CD4-positive, alpha-beta memory T cell (primary cell): Measurements from ENCODE around the gene SERPINA3. TPM values are rescaled to one million over a fixed set of nuclear protein-coding genes. Genes with fewer than 3 reads are reported as not detected.

Experiments
- CTCF ChIA-PET: fragments of 350-600 bp; sonication (Branson Sonifier 250); formaldehyde crosslinking; loops from one replicate; lab custom pipeline; 2021; ENCODE audit warnings: inconsistent platforms; ENCODE audit not compliant: partially characterized antibody; lab: Charles Lee
- POLR2A ChIA-PET: fragments of 350-600 bp; sonication (Branson Sonifier 250); formaldehyde crosslinking; loops from one replicate; lab custom pipeline; 2021; ENCODE audit not compliant: partially characterized antibody; lab: Charles Lee
- DNase-seq, 5 donors: peaks; one replicate each; pipeline versions ENCODE4 v3.0.0 to v3.0.0-alpha.2; 2020 to 2022; ENCODE audit warnings: mixed read lengths in 1 of 5
- H3K27ac ChIP-seq: one replicate; pipeline ENCODE4 v1.7.0; 2013; ENCODE audit warnings: low read depth, low read length
- H3K27me3 ChIP-seq: 2 replicates; pipeline ENCODE4 v1.7.0; 2013; ENCODE audit warnings: mild to moderate bottlenecking, low read length, moderate library complexity; ENCODE audit not compliant: insufficient read depth
- H3K36me3 ChIP-seq: 2 replicates; pipeline ENCODE4 v1.7.0; 2013; ENCODE audit warnings: mild to moderate bottlenecking, low read length, moderate library complexity; ENCODE audit not compliant: insufficient read depth
- H3K4me1 ChIP-seq: 2 replicates; pipeline ENCODE4 v1.7.0; 2013; ENCODE audit warnings: mild to moderate bottlenecking, low read length, moderate library complexity; ENCODE audit not compliant: insufficient read depth
- H3K4me3 ChIP-seq, 2 donors: one replicate each; pipeline ENCODE4 v1.7.0; 2013; ENCODE audit warnings: low read length in 2 of 2, mild to moderate bottlenecking in 1 of 2
- H3K9me3 ChIP-seq, 2 donors: one replicate each; pipeline ENCODE4 v1.7.0; 2013; ENCODE audit warnings: low read length in 2 of 2, control low read depth in 1 of 2; ENCODE audit not compliant: control insufficient read depth in 1 of 2
- H3K27ac Mint-ChIP-seq, 7 donors: one replicate each; pipeline ENCODE4 v1.8.0; 2020 to 2021; ENCODE audit warnings: mixed read lengths in 7 of 7, mild to moderate bottlenecking in 6 of 7, inconsistent platforms in 3 of 7, moderate library complexity in 3 of 7
- H3K27me3 Mint-ChIP-seq, 2 donors: one replicate each; pipeline ENCODE4 v1.8.0; 2020 to 2021; ENCODE audit warnings: mixed read lengths in 2 of 2
- H3K36me3 Mint-ChIP-seq, 2 donors: one replicate each; pipeline ENCODE4 v1.8.0; 2020 to 2021; ENCODE audit warnings: mixed read lengths in 2 of 2, inconsistent platforms in 1 of 2, mild to moderate bottlenecking in 1 of 2
- H3K4me1 Mint-ChIP-seq, 4 donors: one replicate each; pipeline ENCODE4 v1.8.0; 2020 to 2021; ENCODE audit warnings: mixed read lengths in 4 of 4, mild to moderate bottlenecking in 1 of 4
- H3K4me3 Mint-ChIP-seq, 8 donors: one replicate each; pipeline ENCODE4 v1.8.0; 2020 to 2021; ENCODE audit warnings: mixed read lengths in 8 of 8, mild to moderate bottlenecking in 7 of 8, moderate library complexity in 6 of 8, inconsistent platforms in 3 of 8
- H3K9me3 Mint-ChIP-seq, 8 donors: one replicate each; pipeline ENCODE4 v1.8.0; 2020 to 2021; ENCODE audit warnings: mixed read lengths in 8 of 8, mild to moderate bottlenecking in 5 of 8, inconsistent platforms in 3 of 8, moderate library complexity in 1 of 8
- intact Hi-C: fragments of 100-400 bp; cut with micrococcal nuclease; formaldehyde crosslinking; loops from one replicate; pipeline ENCODE4 v1.15.1; 2023
- polyA plus RNA-seq, 2 donors: library from polyadenylated mRNA; unstranded; fragments of 300-500 nt; fragmentation: Illumina TruSeq; gene quantifications; one replicate each; pipeline ENCODE4 v1.2.3, GENCODE V29; 2021
- total RNA-seq, 2 experiments: library from RNA; stranded (reverse); gene quantifications; one replicate each; pipeline ENCODE4 v1.2.3, GENCODE V29; 2021

SERPINA3 gene
- total and polyA plus RNA-seq, 4 experiments from 2014 or later = not detected

DNA sequence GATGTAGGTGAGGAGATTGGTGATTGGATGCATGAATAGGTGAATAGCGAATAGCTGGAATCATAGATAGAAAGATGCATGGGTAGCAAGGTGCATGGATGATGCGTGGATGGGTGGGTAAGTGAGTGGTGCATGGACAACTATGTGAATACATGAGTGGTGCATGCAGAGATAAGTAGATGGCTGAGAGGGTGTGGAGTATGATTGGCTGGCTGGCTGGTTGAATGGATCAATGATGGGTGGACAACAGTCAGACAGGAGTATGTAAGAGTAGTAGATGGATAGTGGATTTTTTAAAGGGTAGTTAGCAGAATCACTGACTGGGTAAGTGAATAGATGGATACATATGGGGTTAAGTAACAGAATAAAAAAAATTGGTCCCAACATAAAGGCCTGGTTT lies 33.9 kb downstream of the SERPINA3 start:
- CTCF ChIA-PET = no interaction called here
- no peaks in the 10 kb centered on the region for H3K4me1 Mint-ChIP-seq

GRCh38 chr14:94646481-94646880 lies 34.3 kb downstream of the SERPINA3 start:
- no peak overlapping the region for H3K27ac ChIP-seq
- no peak overlapping the region for H3K27ac Mint-ChIP-seq
- DNase-seq = no peak
- H3K4me3 ChIP-seq = no peak overlapping the region
- ChIA-PET CTCF (no interaction called here), POLR2A (no interaction called here)
- no peaks in the 10 kb centered on the region for H3K36me3 Mint-ChIP-seq
- no peaks in the 10 kb centered on the region for H3K4me1 Mint-ChIP-seq
- H3K27me3 Mint-ChIP-seq = peaks cover 4 to 5% of the 10 kb centered on the region in 2 donors
- no peaks in the 10 kb centered on the region for H3K36me3 ChIP-seq
- H3K4me1 ChIP-seq = no peaks in the 10 kb centered on the region
- intact Hi-C loops = no loop called here
- H3K27me3 ChIP-seq = no peaks in the 10 kb centered on the region
- no peak overlapping the region for H3K4me3 Mint-ChIP-seq
- H3K9me3 Mint-ChIP-seq = peaks cover 0 to 19% (median 8%) of the 10 kb centered on the region in 8 donors
- H3K9me3 ChIP-seq = no peaks in the 10 kb centered on the region

More for the DNA sequence above, 33.9 kb downstream of the SERPINA3 start:
- no peak overlapping the region for H3K27ac ChIP-seq
- no peaks in the 10 kb centered on the region for H3K36me3 ChIP-seq
- no peak overlapping the region for H3K4me3 ChIP-seq
- H3K4me1 ChIP-seq = no peaks in the 10 kb centered on the region
- H3K9me3 Mint-ChIP-seq = peaks cover 0 to 19% (median 8%) of the 10 kb centered on the region in 8 donors
- no peaks in the 10 kb centered on the region for H3K36me3 Mint-ChIP-seq
- no peaks in the 10 kb centered on the region for H3K27me3 ChIP-seq
- H3K4me3 Mint-ChIP-seq = no peak overlapping the region
- DNase-seq = no peak
- POLR2A ChIA-PET = no interaction called here
- H3K27ac Mint-ChIP-seq = no peak overlapping the region
- peaks cover 4 to 5% of the 10 kb centered on the region in 2 donors for H3K27me3 Mint-ChIP-seq
- H3K9me3 ChIP-seq = no peaks in the 10 kb centered on the region
- intact Hi-C loops = no loop called here

DNA sequence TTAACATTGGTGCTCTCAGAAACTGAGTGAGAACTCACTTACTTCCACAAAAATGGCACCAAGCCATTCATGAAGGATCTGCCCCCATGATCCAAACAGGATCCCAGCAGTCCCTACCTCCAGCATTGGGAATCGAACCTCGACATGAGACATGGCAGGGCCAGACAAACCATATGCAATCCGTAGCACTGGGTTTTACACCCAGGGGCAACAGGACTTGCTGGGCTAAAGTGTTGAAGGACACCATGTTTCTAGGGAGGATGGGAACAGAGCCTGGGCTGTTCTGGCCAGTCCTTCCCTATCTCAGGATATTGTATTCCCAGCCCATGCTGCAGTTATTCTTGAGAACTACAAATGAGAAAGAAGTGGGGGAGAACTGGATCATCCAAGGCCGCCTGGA lies 36.6 kb downstream of the SERPINA3 start:
- Histone ChIP-seq H3K4me1 (no peaks in the 10 kb centered on the region), H3K27ac (no peak overlapping the region), H3K27me3 (no peaks in the 10 kb centered on the region), H3K36me3 (no peaks in the 10 kb centered on the region), H3K4me3 (no peak overlapping the region), H3K9me3 (no peaks in the 10 kb centered on the region)
- DNase-seq = no peak
- intact Hi-C loops = no loop called here
- POLR2A ChIA-PET = no interaction called here
- Mint-ChIP-seq H3K4me1 (no peaks in the 10 kb centered on the region), H3K36me3 (no peaks in the 10 kb centered on the region), H3K4me3 (no peak overlapping the region), H3K9me3 (peaks cover 0 to 19% (median 8%) of the 10 kb centered on the region in 8 donors), H3K27me3 (peaks cover 4 to 6% of the 10 kb centered on the region in 2 donors), H3K27ac (peak overlapping the region in 1 of 7 donors; percentile 43)
- CTCF ChIA-PET = no interaction called here

- intact Hi-C loops = no loop called here
- H3K4me1 Mint-ChIP-seq = no peaks in the 10 kb centered on the region
- H3K27me3 Mint-ChIP-seq = peaks cover 1 to 2% of the 10 kb centered on the region in 2 donors
- Histone ChIP-seq H3K27ac (no peak overlapping the region), H3K4me3 (no peak overlapping the region), H3K9me3 (no peaks in the 10 kb centered on the region), H3K27me3 (no peaks in the 10 kb centered on the region), H3K36me3 (no peaks in the 10 kb centered on the region), H3K4me1 (no peaks in the 10 kb centered on the region)
- H3K27ac Mint-ChIP-seq = no peak overlapping the region
- peaks cover 0 to 19% (median 8%) of the 10 kb centered on the region in 8 donors for H3K9me3 Mint-ChIP-seq
- no peak for DNase-seq
- H3K36me3 Mint-ChIP-seq = no peaks in the 10 kb centered on the region
- no peak overlapping the region for H3K4me3 Mint-ChIP-seq
- ChIA-PET CTCF (no interaction called here), POLR2A (no interaction called here)
These were observed 37.6 kb downstream of the SERPINA3 start for GRCh38 chr14:94649543-94650443.

DNA sequence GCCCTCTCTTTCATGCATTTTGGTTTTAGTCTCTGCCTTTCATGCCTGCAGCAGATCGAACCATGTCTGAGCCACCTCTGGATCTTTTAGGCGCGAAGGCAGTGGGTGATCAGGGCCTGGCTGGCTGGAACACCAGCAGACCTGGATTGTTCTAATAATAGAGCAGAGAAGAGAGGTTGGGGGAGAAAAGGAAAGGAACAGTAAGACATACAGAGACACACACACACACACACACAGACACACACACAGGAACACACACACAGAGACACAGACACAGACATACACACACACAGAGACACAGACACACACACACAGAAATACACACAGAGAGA lies 38.2 kb downstream of the SERPINA3 start:
- DNase-seq = no peak
- no peaks in the 10 kb centered on the region for H3K36me3 ChIP-seq
- Mint-ChIP-seq H3K27me3 (peaks cover 1 to 2% of the 10 kb centered on the region in 2 donors), H3K4me3 (no peak overlapping the region), H3K4me1 (no peaks in the 10 kb centered on the region), H3K36me3 (no peaks in the 10 kb centered on the region), H3K27ac (no peak overlapping the region), H3K9me3 (peaks cover 0 to 19% (median 8%) of the 10 kb centered on the region in 8 donors)
- no peaks in the 10 kb centered on the region for H3K4me1 ChIP-seq
- H3K9me3 ChIP-seq = no peaks in the 10 kb centered on the region
- POLR2A ChIA-PET = no interaction called here
- H3K27ac ChIP-seq = no peak overlapping the region
- CTCF ChIA-PET = no interaction called here
- H3K4me3 ChIP-seq = no peak overlapping the region
- intact Hi-C loops = no loop called here
- H3K27me3 ChIP-seq = no peaks in the 10 kb centered on the region

GRCh38 chr14:94650806-94651805 lies 38.9 kb downstream of the SERPINA3 start:
- Histone ChIP-seq H3K27me3 (no peaks in the 10 kb centered on the region), H3K4me1 (no peaks in the 10 kb centered on the region), H3K27ac (no peak overlapping the region), H3K4me3 (no peak overlapping the region), H3K9me3 (no peaks in the 10 kb centered on the region), H3K36me3 (no peaks in the 10 kb centered on the region)
- H3K27ac Mint-ChIP-seq = no peak overlapping the region
- H3K27me3 Mint-ChIP-seq = peaks cover under 1 to 1% of the 10 kb centered on the region in 2 donors
- ChIA-PET CTCF (no interaction called here), POLR2A (no interaction called here)
- DNase-seq = no peak
- no peaks in the 10 kb centered on the region for H3K36me3 Mint-ChIP-seq
- no peaks in the 10 kb centered on the region for H3K4me1 Mint-ChIP-seq
- no peak overlapping the region for H3K4me3 Mint-ChIP-seq
- H3K9me3 Mint-ChIP-seq = peaks cover 0 to 16% (median 6%) of the 10 kb centered on the region in 8 donors
- intact Hi-C loops = no loop called here

- ChIA-PET POLR2A (no interaction called here), CTCF (no interaction called here)
- Mint-ChIP-seq H3K4me1 (no peaks in the 10 kb centered on the region), H3K27me3 (peaks cover 1 to 3% of the 10 kb centered on the region in 2 donors), H3K36me3 (no peaks in the 10 kb centered on the region), H3K9me3 (peaks cover 0 to 8% (median 2%) of the 10 kb centered on the region in 8 donors), H3K27ac (no peak overlapping the region), H3K4me3 (no peak overlapping the region)
- Histone ChIP-seq H3K36me3 (no peaks in the 10 kb centered on the region), H3K4me3 (no peak overlapping the region), H3K4me1 (no peaks in the 10 kb centered on the region), H3K9me3 (no peaks in the 10 kb centered on the region), H3K27ac (no peak overlapping the region), H3K27me3 (no peaks in the 10 kb centered on the region)
- DNase-seq = no peak
- intact Hi-C loops = no loop called here
These were observed 41.1 kb downstream of the SERPINA3 start for GRCh38 chr14:94653321-94653720.
